Activated CD4-positive, alpha-beta T cell treated with anti-CD3 and anti-CD28 coated beads, Interleukin-2, amount 50 U/mL, for 16 hours (primary cell): ENCODE results near the gene ATP5F1D.

Experiments
- DNase-seq: peaks from one replicate; pipeline ENCODE4 v3.0.0-alpha.2; 2020

The ATP5F1D gene

GRCh38 chr19:1220976-1221903 lies 20.3 kb upstream of the ATP5F1D start:
- no peak for DNase-seq

DNA sequence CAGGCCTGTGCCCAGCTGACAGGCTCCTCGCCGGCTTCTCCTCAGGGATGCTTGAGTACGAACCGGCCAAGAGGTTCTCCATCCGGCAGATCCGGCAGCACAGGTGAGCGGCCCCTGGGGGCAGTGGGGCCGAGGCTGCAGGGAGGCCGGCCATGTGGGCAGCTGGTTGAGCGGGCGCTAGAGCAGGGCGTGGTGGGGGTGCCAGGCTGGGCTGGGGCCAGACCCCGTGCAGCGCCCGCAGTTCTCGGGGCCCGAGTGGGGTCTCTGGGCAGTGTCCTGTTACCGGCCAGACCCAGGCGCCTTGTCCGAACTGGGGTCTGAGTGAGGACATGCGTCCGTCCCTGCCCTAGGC lies 19.7 kb upstream of the ATP5F1D start:
- no peak for DNase-seq

GRCh38 chr19:1222394-1222793 lies 19.2 kb upstream of the ATP5F1D start:
- no peak for DNase-seq

DNA sequence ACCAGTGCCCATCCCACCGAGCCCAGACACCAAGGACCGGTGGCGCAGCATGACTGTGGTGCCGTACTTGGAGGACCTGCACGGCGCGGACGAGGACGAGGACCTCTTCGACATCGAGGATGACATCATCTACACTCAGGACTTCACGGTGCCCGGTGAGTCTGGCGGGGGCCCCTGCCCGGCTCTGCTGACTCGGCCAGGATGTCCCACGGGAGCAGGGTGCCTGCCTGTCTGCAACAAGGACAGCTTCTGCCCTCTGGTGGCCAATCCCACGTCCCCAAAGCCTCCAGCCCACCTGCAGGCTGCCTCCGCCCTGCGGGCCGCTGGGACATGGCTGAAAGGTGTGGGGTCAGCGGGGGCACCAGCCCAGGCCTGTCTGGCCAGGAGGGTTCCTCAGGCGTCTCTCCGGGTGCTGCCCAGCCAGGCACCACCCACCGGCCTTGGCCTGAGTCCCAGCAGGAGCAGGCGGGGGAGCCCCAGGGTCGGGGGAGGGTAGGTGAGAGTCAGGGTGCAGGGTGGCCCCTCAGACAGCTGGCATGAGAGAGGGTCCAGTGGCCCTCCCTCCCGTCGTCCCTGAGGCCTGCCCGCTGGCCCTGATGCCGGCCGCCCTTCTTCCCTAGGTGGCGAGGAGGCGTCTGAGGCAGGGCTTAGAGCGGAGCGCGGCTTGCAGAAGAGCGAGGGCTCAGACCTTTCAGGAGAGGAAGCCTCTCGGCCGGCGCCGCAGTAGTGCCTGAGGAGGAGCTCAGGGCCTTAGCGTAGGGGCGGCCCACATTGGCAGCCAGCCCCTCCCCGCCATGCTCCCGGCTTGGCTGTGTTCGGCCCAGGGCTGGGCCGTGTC lies 18.3 kb upstream of the ATP5F1D start:
- no peak for DNase-seq

- no peak for DNase-seq
These were observed 17.3 kb upstream of the ATP5F1D start for GRCh38 chr19:1224047-1224825.

DNA sequence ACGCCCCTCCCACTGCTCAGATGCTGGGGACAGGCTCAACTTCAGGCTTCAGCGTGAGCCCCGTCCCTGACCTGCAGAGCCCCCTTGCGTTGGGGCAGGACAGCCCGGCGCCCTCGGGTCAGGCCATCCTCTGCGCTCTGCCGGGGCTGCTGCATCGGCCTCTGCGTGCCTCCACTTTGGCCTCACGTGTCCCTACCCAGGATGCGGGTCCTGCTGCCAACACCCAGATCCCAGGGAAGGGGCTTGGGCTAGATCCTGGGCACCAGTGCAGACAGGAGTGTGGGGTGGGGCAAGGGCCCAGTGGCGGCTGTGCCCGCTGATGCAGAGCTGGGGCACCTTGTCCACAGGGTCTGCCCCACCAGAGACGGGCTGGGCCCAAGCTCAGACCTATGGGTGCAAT lies 16.7 kb upstream of the ATP5F1D start:
- DNase-seq, result no peak

DNA sequence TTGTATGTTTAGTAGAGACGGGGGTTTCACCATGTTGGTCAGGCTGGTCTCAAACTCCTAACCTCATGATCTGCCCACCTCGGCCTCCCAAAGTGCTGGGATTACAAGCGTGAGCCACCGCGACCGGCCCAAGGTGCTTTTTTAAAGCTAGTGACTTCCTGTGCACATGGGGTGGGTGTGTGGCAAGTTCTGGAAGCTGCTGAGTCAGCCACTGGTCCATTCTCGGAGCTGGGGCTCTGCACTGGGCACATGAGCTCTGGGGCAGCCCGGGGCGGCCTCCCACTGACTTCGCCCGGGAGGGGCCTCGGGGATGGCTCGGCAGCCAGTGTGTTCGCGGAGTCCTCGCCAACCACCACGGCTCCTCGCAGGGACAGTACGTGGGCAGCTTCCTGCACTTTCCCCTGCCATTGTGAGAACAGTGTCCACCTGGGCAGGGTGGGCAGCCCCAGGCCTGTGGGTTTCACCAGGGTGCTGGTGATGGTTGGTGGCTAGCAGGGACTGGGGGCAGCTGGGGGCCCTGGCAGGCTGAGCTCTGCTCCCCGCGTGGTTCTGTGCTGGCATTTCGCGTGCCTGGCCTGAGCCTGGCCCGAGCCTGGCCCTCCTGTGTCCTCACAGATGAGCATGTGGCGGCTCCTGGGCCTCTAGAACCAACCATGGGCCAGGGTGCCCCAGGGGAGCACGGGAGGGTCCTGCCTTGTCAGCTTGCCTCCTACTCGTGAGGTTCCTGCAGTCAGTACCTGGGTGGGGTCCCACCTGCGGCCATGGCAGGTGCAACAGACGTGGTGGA lies 15.9 kb upstream of the ATP5F1D start:
- no peak for DNase-seq

DNA sequence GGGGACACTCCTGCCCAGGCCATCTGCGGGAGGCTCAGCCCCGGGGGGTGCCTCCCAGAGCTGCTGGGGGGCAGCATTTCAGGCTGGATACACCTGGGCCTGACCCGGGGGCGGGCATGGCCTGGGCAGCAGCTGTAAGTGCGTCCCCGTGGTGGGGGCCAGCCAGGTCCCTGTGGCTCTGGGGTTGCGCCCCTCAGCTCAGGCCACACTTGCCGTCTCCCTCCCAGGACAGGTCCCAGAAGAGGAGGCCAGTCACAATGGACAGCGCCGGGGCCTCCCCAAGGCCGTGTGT lies 15.4 kb upstream of the ATP5F1D start:
- DNase-seq, result no peak

DNA sequence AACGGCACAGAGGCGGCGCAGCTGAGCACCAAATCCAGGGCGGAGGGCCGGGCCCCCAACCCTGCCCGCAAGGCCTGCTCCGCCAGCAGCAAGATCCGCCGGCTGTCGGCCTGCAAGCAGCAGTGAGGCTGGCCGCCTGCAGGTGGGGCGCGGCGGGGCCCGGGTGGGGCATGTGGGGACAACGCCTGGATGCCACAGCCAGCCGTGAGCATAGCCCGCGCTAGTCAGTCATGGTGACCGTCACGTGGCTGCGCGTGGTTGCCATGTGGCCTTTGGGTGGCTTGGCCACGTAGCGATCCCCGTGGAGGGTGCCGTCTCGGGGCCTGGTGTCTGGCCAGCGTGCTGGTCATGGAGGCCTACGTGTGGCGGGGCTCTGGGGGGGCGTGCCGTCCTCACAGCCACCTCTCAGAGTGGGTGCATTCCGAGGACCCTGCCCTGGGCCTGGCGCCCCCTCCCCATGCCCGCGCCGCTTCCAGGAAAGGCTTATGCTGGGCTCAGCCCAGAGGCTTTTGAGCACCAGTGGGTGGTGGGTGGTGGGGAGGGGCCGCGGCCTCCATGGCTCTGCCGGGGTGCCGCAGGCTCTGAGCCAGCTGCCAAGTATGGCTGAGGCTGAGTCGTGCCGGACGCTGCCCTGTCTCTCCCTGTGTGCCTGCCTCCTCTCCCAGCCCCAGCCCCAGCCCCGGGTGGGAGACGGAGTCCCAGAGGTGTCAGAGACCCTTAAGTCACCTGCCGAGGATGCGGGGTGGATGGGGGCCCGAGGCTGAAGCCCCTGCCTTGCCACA lies 14.8 kb upstream of the ATP5F1D start:
- no peak for DNase-seq

DNA sequence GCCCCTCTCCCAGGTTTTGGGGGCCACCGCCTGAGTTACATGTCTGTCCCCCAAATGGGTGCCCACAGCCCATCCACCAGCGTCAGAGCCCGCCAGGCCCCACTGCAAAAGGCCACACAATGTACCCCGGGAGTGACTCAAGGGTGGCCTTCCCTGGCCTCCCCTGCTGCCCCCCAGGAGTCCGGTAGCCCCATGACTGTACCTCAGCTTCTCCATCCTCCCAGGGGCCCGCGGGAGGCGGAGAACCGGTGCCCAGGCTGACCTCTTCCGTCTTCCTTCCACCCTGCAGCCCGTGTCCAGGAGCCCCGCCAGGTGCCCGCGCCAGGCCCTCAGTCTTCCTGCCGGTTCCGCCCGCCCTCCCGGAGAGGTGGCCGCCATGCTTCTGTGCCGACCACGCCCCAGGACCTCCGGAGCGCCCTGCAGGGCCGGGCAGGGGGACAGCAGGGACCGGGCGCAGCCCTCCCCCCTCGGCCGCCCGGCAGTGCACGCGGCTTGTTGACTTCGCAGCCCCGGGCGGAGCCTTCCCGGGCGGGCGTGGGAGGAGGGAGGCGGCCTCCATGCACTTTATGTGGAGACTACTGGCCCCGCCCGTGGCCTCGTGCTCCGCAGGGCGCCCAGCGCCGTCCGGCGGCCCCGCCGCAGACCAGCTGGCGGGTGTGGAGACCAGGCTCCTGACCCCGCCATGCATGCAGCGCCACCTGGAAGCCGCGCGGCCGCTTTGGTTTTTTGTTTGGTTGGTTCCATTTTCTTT lies 14.1 kb upstream of the ATP5F1D start:
- DNase-seq, result no peak

DNA sequence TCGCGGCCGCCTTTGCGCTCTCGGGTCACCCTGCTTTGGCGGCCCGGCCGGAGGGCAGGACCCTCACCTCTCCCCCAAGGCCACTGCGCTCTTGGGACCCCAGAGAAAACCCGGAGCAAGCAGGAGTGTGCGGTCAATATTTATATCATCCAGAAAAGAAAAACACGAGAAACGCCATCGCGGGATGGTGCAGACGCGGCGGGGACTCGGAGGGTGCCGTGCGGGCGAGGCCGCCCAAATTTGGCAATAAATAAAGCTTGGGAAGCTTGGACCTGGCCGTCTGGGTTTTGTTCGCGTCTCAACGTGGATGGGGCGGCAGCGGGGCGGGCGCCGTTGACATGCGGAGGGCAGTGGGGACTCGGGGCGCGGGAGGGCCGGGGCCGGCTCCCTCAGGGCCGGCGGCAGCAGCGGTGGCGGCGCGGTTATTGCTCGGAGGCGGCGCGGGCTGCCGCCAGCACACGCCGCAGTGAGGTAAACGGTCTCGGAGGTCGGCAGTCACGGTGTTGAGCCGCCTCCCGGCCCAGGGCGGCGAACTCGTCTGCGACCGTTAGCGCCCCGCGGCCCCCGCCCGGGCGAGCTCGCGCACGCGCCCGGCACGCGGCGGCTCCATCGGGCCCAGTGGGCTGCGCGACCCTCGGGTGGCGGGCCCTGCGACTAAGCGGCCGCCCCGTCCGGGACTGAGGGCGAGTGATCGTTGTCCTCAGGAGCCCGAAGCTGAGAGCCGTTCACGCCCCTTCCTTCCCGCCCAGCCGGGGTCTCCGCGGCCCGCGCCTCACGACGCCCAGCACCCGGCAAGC lies 13.2 kb upstream of the ATP5F1D start:
- no peak for DNase-seq

GRCh38 chr19:1229056-1229923 lies 12.3 kb upstream of the ATP5F1D start:
- DNase-seq, result no peak

- DNase-seq, result no peak
These were observed 11.4 kb upstream of the ATP5F1D start for GRCh38 chr19:1229924-1230782.

DNA sequence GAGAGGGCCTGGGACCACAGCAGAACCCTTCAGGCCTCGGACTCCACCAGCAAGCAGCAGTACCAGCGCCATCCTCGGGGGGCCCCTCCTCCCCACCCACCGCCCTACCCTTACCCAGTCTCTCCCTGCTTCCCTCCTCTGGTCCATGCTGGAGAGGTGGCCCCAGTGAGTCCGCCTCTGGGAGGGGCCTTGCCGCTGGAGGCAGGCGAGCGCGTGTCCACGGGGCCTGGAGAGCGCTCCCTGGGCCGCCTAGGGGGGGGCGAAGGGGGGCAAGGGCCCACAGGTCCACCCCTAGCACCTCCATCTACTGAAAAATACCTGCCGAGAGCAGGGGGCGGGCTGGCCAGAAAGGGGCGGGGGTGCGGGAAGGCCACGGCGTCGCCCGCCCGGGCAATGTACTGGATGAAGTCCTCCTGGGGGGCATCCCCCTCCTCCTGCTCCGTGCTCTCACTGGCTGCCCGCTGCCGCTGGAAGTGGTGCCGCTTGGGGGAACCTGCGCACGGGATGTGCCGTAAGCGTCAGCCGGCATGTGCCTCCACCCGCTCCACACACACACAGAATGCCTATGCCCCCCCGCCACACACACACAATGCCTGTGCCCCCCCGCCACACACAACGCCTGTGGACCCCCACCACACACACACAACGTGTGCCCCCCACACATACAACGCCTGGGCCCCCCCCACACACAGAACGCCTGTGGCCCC lies 10.6 kb upstream of the ATP5F1D start:
- DNase-seq, result no peak

GRCh38 chr19:1231729-1232637 lies 9.6 kb upstream of the ATP5F1D start:
- no peak for DNase-seq

- no peak for DNase-seq
These were observed 8.9 kb upstream of the ATP5F1D start for GRCh38 chr19:1232652-1233072.
